Measurements from ENCODE around the gene DNAL4.

Gene DNAL4, protein sequence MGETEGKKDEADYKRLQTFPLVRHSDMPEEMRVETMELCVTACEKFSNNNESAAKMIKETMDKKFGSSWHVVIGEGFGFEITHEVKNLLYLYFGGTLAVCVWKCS

DNA sequence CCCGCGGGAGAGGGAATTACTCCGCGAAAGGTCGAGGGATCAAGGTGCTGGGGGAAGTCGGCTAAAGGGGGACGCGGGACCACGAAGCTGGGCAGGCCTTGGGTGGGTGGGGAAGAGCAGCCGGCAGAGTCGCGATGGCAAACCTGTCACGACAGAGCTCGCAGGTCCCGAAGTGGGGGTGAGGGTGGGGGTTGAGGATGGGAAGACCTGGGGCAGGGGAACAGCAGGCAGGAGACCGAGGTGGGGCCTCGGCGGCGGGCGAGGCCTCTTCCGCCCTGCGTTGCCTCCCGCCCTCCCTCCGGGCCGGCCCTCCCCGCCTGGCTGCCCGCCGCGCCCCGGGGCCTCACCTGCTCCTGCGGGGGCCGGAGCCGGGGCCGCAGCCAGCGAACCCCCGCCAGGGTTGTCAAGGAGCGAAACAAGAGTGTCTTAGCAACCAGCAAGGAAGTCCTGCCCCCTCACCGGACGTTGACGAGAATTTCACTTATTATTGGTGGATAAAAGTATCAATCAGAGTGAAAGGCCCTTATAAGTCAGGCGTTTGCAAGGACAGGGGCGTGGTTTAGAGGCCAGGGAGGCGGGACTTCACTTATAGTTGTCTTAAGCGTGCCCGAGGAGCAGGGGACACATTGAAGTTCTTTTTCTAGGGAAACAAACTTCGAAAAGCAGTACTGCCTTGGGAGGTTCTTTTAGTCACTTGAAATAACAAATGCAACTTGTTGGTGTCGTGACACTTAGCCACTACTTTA, at the start of gene DNAL4:
DNAL4 (minus strand) TSS at position 423 of the 746 bp plus-strand sequence. CDS start 11,412 bp downstream, outside the sequence.
- DNase-seq, result peak; percentile 98

DNA sequence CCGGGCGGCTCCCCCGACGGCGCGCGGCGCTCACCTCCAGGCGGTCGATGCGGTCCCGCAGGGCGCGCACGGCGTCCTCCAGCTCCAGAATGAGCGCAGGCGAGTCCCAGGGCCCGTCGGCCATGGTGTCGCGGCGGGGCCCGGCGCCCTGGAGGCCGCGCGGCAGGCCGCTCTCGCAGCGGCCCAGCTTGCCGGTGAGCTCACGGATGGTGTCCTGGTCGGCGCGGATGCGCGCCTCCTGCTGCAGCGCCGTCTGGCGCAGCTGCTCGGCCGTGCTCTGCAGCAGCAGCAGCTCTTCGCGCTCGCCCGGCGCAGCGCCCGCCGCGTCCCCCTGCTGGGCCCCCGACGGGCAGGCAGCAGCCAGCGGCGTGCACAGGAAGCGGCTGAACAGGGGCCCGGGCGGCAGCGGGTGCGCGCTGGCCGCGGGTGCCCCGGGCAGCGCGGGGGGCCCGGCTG, 49.3 kb upstream of the DNAL4 start:
- peak; percentile 33 for DNase-seq

GRCh38 chr22:38842512-38843200, 48.7 kb upstream of the DNAL4 start:
- DNase-seq, result no peak

- DNase-seq, result no peak
These were observed 47.7 kb upstream of the DNAL4 start for GRCh38 chr22:38841635-38842034.

- DNase-seq, result no peak
These were observed 47.3 kb upstream of the DNAL4 start for GRCh38 chr22:38841211-38841610.

DNA sequence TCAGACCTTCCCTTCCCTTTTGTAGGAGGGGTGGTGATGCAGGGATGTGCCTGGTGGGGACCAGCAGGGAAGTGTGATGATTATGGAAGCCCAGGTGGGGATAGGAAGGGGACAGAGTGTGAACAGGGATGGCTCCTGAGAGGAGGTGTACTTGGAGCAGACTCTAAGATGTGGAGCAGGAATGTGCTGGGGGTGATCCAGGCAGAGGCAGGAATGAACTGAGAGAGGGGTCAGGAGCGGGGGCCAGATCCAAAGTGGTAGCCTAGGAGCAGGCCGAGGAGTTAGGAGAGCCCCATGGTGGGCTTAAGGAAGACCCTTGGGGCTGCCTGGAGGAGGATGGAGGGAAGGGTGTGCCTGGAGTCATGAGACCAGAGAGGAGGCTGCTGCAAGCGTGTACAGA, 46.2 kb upstream of the DNAL4 start:
- no peak for DNase-seq

GRCh38 chr22:38839686-38840085, 45.7 kb upstream of the DNAL4 start:
- DNase-seq, result no peak

- no peak for DNase-seq
These were observed 43.5 kb upstream of the DNAL4 start for GRCh38 chr22:38837414-38837928.

- DNase-seq, result no peak
These were observed 42.0 kb upstream of the DNAL4 start for GRCh38 chr22:38835888-38836301.

- no peak for DNase-seq
These were observed 41.0 kb upstream of the DNAL4 start for GRCh38 chr22:38834991-38835390.

- DNase-seq, result no peak
These were observed 40.4 kb upstream of the DNAL4 start for GRCh38 chr22:38834215-38834953.

GRCh38 chr22:38833061-38833460, 39.1 kb upstream of the DNAL4 start:
- DNase-seq, result no peak

- peak; percentile 36 for DNase-seq
These were observed 38.3 kb upstream of the DNAL4 start for GRCh38 chr22:38832005-38832978.

GRCh38 chr22:38831166-38831945, 37.4 kb upstream of the DNAL4 start:
- DNase-seq, result no peak

DNA sequence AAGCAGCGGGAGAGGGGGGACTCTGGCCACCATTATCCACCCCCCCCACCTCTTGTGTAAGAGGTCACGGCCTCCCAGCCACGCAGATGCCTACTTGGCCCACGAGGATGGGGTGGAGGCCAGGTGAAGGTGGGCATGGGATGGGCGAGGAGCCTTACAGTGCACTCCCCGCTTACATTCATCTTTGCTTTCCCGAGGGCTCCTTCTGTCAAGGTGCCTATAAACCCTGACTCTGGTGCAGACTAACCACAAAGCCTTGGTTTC, 36.8 kb upstream of the DNAL4 start:
- DNase-seq, result no peak

DNA sequence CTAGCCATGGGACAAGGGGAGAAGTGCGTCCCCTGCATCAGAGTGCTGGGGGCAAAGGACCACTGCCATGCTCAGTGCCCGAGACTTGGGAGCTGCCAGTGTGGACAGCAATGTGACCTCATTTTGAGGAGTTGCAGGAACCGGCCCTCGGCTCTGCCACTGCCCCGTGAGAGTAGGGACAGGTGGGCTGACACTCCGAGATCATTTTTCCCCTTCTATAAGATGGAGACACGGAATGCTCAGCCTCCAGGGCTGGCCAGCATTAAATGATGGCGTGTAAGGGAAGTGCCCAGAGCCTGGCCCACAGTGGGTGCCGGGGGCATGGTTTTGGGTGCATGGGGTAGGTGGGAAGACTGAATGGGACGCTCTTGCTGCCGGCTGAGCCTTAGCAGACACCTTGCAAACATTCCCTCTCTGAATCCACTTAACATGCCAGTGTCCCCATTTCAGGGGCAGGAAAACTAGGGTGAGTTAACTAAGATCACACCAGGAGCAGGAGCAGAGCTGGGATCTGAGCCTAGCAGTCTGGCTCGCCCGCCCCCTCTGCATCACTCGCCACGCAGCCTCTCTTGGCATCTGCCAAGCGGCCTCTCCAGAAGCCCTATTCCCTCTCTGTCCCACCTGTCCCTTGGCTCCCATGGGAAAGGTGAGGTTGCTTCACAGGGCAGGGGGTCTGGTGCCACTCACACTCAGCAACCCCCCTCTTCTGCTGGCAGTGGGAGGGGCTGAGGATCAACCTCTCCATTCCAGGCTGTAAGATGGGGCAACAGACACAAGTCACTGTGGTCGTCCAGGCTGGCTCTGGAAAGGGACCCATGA, 36.3 kb upstream of the DNAL4 start:
- DNase-seq, result no peak

DNA sequence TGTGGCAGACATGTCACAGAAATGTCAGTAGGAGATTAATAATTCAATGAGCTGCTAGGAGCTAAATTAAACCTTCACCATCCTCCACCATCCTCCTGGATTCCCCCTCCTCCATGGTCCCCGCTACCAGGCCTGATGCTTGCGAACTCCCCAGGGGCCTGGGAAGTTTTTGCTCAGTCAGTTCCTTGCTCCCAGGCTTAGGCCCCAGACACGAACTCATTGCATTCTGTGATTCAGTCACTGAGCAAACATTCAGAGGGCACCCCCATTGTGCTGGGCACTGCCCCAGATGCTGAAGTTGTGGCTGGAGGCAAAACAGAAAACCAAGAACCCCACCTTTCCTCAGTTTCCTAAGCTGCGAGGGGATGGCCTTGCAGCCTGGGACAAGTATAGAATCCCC, 35.5 kb upstream of the DNAL4 start:
- DNase-seq, result no peak

GRCh38 chr22:38828616-38829205, 34.8 kb upstream of the DNAL4 start:
- DNase-seq, result no peak

GRCh38 chr22:38828191-38828590, 34.2 kb upstream of the DNAL4 start:
- DNase-seq, result no peak

GRCh38 chr22:38827510-38827909, 33.6 kb upstream of the DNAL4 start:
- DNase-seq, result no peak

Data from midbrain (tissue), 1 donor.